BJ (cell line): Measurements from ENCODE around the gene CASKIN2. TPM values are rescaled to one million over a fixed set of nuclear protein-coding genes. Genes with fewer than 3 reads are reported as not detected.
A peak's percentile ranks its signal among the peaks of the same experiment; 100 is the strongest.

Source experiments
- CTCF ChIA-PET: fragments of 350-600 bp; formaldehyde crosslinking; extraction: SDS; loops from one replicate; lab custom pipeline; 2021; ENCODE audit warnings: antibody characterized with exemption, inconsistent platforms; lab: Yijun Ruan, JAX
- POLR2A ChIA-PET: fragments of 300-600 bp; sonication (Branson Sonifier 250); formaldehyde crosslinking; extraction: SDS; loops from one replicate; lab custom pipeline; 2021; ENCODE audit warnings: antibody characterized with exemption; lab: Charles Lee
- DNase-seq: peaks from one replicate; pipeline ENCODE4 v3.0.0-alpha.2; 2011; ENCODE audit warnings: low read depth
- H3K27me3 ChIP-seq: 2 replicates; pipeline ENCODE4 v1.6.0; 2011; ENCODE audit warnings: low read length; ENCODE audit not compliant: control insufficient read depth, insufficient read depth
- H3K36me3 ChIP-seq: 2 replicates; pipeline ENCODE4 v1.5.1; 2011; ENCODE audit warnings: low read length; ENCODE audit not compliant: control insufficient read depth, insufficient read depth
- H3K4me3 ChIP-seq: 2 replicates; pipeline ENCODE4 v1.5.1; 2011; ENCODE audit warnings: low read depth, mild to moderate bottlenecking, control low read depth, low read length
- CTCF ChIP-seq: IDR thresholded peaks from 2 replicates; pipeline ENCODE4 v1.5.1; 2011; ENCODE audit warnings: low read depth, mild to moderate bottlenecking, control low read depth, inconsistent platforms, low read length, moderate library complexity; ENCODE audit not compliant: insufficient read depth
- polyA plus RNA-seq: library from polyadenylated mRNA; depleted of rRNA; stranded (reverse); fragments of >200 nt; gene quantifications from 2 replicates; pipeline ENCODE4 v1.2.3, GENCODE V29; 2011

The CASKIN2 gene
- polyA plus RNA-seq, 1 experiment, result 4.8 TPM

- ChIA-PET POLR2A (no interaction called here), CTCF (interaction anchor here (0.6 to 0.7 kb wide), 3 partner anchors 13 to 160 kb away, joined by 3 to 4 read pairs (median 3); no protein-coding TSS in a partner anchor)
- TF ChIP-seq CTCF, result no peak
- no peaks in the 10 kb centered on the region for H3K36me3 ChIP-seq
- H3K27me3 ChIP-seq, result peaks cover 2% of the 10 kb centered on the region; the same call in 1 of the 2 replicates
- no peak overlapping the region for H3K4me3 ChIP-seq
- DNase-seq, result peak; percentile 37
Measured at GRCh38 chr17:75561927-75562603, 46.7 kb upstream of the CASKIN2 start.

GRCh38 chr17:75559958-75560533 lies 44.7 kb upstream of the CASKIN2 start:
- ChIA-PET CTCF (interaction anchor here (1.1 kb wide), 1 partner anchor 25 kb away, joined by 3 read pairs; no protein-coding TSS in a partner anchor), POLR2A (no interaction called here)
- H3K36me3 ChIP-seq, result no peaks in the 10 kb centered on the region
- DNase-seq, result no peak
- no peak for TF ChIP-seq CTCF
- no peaks in the 10 kb centered on the region for H3K27me3 ChIP-seq
- H3K4me3 ChIP-seq, result no peak overlapping the region

DNA sequence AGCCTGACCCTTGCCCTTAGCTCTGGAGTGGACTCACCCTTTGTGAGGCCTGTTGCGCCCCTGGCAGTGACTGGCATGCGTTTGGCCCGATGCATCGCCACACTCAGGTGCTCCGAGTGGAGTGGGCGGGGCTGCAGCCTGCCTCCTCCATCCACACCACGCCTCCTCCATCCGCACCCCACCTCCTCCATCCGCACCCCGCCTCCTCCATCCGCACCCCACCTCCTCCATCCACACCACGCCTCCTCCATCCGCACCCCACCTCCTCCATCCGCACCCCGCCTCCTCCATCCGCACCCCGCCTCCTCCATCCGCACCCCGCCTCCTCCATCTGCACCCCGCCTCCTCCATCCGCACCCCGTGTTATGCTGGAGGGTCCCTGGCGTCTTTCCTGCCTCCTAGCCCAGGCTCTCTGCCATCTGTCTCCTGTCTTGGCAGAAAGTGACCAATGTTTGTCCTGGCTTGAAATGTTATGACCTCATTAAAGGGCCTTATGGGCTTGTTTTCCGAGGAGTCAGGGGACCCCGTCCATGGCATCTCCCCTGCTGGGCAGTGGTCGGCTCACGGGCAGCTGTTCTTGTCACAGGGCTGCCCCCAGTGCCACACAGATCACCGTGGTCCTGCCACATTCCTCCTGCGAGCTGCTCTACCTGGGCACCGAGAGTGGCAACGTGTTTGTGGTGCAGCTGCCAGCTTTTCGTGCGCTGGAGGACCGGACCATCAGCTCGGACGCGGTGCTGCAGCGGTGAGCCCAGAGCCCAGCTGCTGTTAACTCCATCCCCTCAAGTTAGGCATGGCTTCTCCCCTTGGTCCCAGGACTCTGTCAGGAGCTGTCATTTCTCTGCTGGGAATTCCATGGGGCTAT lies 43.6 kb upstream of the CASKIN2 start:
- CTCF ChIA-PET, result no interaction called here
- Histone ChIP-seq H3K4me3 (no peak overlapping the region), H3K36me3 (no peaks in the 10 kb centered on the region), H3K27me3 (no peaks in the 10 kb centered on the region)
- TF ChIP-seq CTCF, result no peak
- no peak for DNase-seq
- POLR2A ChIA-PET, result no interaction called here

DNA sequence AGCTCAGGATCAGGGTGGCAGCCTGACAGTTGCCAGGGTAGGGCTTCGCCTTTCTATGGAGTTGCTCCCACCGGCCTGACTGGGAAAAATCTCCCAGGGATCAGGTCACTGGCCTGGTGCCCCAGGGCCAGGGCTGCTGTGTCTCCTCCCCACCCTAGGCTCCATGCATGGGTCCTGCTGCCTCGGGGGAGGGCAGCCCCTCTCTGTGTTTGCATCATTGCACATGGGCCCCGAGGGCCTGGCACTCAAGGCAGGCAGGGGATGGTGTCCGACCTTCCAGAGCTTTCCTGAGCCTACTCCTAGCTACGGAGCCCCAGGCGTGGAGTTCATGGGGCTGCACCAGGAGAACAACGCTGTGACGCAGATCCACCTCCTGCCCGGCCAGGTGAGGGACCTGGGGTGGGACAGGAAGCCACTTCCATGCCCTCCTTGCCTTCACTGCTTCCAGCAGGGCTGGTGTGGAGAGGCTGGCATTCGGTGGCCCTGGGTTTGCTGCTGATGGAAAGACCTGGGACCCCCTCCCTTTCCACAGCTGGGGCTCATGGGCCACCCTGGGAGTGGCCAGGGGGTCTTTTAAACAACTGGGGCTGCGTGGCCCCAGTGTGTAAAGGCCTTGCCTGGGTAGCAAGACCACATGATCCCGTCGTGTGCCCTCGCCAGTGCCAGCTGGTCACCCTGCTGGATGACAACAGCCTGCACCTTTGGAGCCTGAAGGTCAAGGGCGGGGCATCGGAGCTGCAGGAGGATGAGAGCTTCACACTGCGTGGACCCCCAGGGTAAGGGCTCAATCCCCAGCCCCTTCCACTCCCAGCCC lies 42.7 kb upstream of the CASKIN2 start:
- Histone ChIP-seq H3K27me3 (no peaks in the 10 kb centered on the region), H3K36me3 (no peaks in the 10 kb centered on the region), H3K4me3 (no peak overlapping the region)
- TF ChIP-seq CTCF, result no peak
- POLR2A ChIA-PET, result interaction anchor here (0.6 kb wide), 1 partner anchor 104 kb away, joined by 12 read pairs; no protein-coding TSS in a partner anchor
- no peak for DNase-seq
- CTCF ChIA-PET, result interaction anchor here (0.6 kb wide), 1 partner anchor 71 kb away, joined by 3 read pairs; no protein-coding TSS in a partner anchor
